PFSK-1 (cell line): ENCODE measurements around the gene CSTA.

Experiments
- POLR2AphosphoS5 ChIP-seq: IDR thresholded peaks from 2 replicates; pipeline ENCODE4 v1.6.1; 2012; ENCODE audit warnings: low read depth, mild to moderate bottlenecking, control low read depth, low read length, moderate library complexity
- REST ChIP-seq, 2 experiments: IDR thresholded peaks; 2 replicates each; pipeline versions ENCODE4 v1.6.1 to v1.8.0; 2011 to 2012; ENCODE audit warnings: low read depth in 2 of 2, low read length in 2 of 2, control low read depth in 1 of 2, inconsistent platforms in 1 of 2, mild to moderate bottlenecking in 1 of 2, moderate library complexity in 1 of 2; ENCODE audit not compliant: insufficient read depth in 1 of 2
- TAF1 ChIP-seq: IDR thresholded peaks from 2 replicates; pipeline ENCODE4 v1.6.1; 2012; ENCODE audit warnings: low read length, control low read depth, borderline replicate concordance; ENCODE audit not compliant: insufficient read depth

GRCh38 chr3:122377975-122378374, 52.9 kb downstream of the CSTA start:
- no peak for TF ChIP-seq POLR2AphosphoS5
- no peak for TF ChIP-seq REST (IDR thresholded peaks at IDR 0.05; ENCODE audit: insufficient read depth in 1 of 2, low read depth in 2 of 2, low read length in 2 of 2)
- TF ChIP-seq TAF1, result no peak
